Measurements from ENCODE around the gene FBLN1. TPM values are rescaled to one million over a fixed set of nuclear protein-coding genes. Genes with fewer than 3 reads are reported as not detected.

The FBLN1 gene
- total RNA-seq, 4 donors from 2014 or later, result 33.7 to 546 (median 86.3) TPM

DNA sequence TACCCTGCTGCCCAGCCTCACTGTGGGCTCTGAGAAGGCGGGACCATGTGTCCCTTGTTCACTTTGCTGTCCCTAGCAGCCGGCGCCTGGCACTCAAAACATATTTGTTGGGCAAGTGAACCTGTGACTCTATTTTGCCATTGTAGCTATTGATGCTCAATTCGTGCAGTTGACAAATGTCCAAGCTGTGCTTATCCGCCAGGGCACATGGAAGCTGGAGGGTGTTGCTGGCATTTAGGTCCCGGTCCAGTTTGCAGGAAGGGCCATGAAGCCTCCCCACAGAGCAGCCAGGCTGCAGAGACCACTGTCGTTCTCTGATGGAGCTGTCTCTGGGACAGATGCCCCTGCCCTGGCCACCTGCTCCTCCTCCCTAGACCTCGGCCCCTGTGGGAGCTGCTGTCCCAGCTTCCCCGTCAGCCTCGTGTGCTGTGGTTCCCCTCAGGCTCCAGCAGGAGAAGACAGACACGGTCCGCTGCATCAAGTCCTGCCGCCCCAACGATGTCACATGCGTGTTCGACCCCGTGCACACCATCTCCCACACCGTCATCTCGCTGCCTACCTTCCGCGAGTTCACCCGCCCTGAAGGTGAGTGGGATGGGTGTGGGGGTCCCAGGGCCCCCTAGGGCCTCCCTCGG is 71.5 kb downstream of the FBLN1 start:
- H3K36me3 ChIP-seq, result peaks cover 0 to 23% (median 0%) of the 10 kb centered on the region in 3 donors
- peaks cover 3 to 48% (median 7%) of the 10 kb centered on the region in 3 donors for H3K4me1 ChIP-seq
- H3K27ac ChIP-seq, result no peak overlapping the region
- WGBS, 2 donors, result 83 to 85% methylated on average over 16 to 22 of the region's 23 CpGs
- TF ChIP-seq POLR2A (IDR thresholded peaks at IDR 0.05), result no peak
- TF ChIP-seq, protein P1, sequence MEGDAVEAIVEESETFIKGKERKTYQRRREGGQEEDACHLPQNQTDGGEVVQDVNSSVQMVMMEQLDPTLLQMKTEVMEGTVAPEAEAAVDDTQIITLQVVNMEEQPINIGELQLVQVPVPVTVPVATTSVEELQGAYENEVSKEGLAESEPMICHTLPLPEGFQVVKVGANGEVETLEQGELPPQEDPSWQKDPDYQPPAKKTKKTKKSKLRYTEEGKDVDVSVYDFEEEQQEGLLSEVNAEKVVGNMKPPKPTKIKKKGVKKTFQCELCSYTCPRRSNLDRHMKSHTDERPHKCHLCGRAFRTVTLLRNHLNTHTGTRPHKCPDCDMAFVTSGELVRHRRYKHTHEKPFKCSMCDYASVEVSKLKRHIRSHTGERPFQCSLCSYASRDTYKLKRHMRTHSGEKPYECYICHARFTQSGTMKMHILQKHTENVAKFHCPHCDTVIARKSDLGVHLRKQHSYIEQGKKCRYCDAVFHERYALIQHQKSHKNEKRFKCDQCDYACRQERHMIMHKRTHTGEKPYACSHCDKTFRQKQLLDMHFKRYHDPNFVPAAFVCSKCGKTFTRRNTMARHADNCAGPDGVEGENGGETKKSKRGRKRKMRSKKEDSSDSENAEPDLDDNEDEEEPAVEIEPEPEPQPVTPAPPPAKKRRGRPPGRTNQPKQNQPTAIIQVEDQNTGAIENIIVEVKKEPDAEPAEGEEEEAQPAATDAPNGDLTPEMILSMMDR (IDR thresholded peaks at IDR 0.05), result no peak
- DNase-seq, result no peak
- H3K4me3 ChIP-seq, result no peak overlapping the region
- peaks cover 0 to 8% (median 6%) of the 10 kb centered on the region in 3 donors for H3K9me3 ChIP-seq
- peaks cover 0 to 19% (median 0%) of the 10 kb centered on the region in 4 donors for H3K27me3 ChIP-seq
- intact Hi-C loops (cut with DNase I), result no loop called here

DNA sequence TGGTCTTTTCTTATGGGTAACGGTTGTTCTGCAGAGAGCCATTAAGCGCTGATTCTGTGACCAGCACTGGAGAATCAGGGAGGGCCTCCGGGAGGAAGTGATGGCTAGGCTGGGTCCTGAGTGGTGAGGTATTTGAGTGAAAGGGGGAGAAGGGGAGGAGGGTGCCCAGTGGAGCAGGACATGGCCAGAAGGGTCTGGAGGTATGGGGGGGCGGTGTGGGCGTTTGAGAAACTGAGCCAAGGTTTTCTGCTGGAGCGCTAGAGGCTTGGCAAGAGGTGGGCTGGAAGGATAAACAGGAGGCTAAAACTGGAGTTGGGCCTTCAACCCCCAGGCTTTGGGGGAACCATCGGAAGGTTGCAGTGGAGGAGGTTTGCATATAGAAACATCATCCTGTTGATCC is 72.5 kb downstream of the FBLN1 start:
- no peak overlapping the region for H3K4me3 ChIP-seq
- H3K27me3 ChIP-seq, result peaks cover 0 to 19% (median 0%) of the 10 kb centered on the region in 4 donors
- no peak for DNase-seq
- peaks cover 0 to 8% (median 6%) of the 10 kb centered on the region in 3 donors for H3K9me3 ChIP-seq
- TF ChIP-seq, protein P1 (IDR thresholded peaks at IDR 0.05), result no peak
- TF ChIP-seq POLR2A (IDR thresholded peaks at IDR 0.05), result no peak
- no peak overlapping the region for H3K27ac ChIP-seq
- H3K36me3 ChIP-seq, result peaks cover 0 to 32% (median 0%) of the 10 kb centered on the region in 3 donors
- H3K4me1 ChIP-seq, result peaks cover 3 to 48% (median 7%) of the 10 kb centered on the region in 3 donors
- intact Hi-C loops (cut with DNase I), result loop anchor here (5.0 kb wide), 1 partner anchor 67 kb away; no protein-coding TSS in a partner anchor
- 85 to 89% methylated on average over 6 of the region's 7 CpGs for WGBS, 2 donors

DNA sequence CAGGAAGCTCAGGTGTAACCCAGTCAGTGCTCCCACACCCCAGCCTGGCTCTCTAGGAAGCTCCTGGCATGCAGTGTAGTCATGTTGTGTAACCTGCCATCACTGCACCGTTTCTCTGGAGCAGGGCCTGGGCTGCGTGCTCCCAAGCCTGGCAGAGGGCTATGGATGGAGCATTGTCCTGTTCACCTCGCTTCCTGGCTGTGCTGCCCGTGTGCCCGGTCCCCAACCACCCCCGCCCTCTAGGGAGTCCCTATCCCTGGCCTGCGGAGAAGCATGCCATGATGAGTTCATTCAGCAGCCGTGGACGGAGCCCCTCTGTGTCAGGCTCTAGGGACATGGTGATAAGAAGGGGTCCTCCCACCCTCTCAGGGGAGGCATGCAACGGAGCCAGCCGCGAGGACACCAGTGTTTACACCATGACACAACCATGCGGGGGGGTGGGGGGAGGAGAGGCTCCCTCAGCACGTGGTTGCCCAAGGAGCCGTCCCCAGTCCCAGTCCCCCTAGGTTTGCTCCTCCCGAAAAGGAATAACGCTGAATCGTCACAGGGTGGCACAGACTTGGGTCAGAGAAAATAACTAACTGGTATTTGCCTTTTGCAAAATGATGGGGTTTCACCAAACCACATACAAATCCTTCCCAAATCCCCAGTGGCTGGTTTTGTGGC is 73.1 kb downstream of the FBLN1 start:
- H3K9me3 ChIP-seq, result peaks cover 0 to 6% (median 4%) of the 10 kb centered on the region in 3 donors
- peaks cover 3 to 48% (median 7%) of the 10 kb centered on the region in 3 donors for H3K4me1 ChIP-seq
- intact Hi-C loops (cut with DNase I), result loop anchor here (5.0 kb wide), 1 partner anchor 67 kb away; no protein-coding TSS in a partner anchor
- H3K27ac ChIP-seq, result no peak overlapping the region
- WGBS, 2 donors, result 63 to 88% methylated on average over 6 to 9 of the region's 18 CpGs
- no peak overlapping the region for H3K4me3 ChIP-seq
- DNase-seq, result no peak
- peaks cover 0 to 38% (median 0%) of the 10 kb centered on the region in 3 donors for H3K36me3 ChIP-seq
- H3K27me3 ChIP-seq, result peaks cover 0 to 19% (median 0%) of the 10 kb centered on the region in 4 donors
- TF ChIP-seq POLR2A (IDR thresholded peaks at IDR 0.05), result no peak
- TF ChIP-seq, protein P1 (IDR thresholded peaks at IDR 0.05), result no peak

DNA sequence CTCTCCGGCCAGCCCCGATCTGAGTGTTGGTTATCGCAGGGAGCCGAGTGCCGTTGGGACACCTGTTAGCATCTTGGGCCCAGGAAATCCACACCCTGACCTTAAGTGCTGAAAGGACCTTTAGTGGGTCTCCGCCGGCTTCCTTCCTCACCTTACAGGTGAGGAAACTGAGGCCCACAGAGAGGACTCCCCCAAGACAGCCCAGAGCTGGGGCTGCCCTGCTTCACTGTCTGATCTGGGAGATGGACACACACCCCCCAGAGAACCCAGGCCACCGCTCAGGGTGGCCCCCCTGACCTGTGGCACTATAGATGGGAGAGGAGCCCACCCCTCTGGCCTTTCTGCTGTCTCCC is 73.6 kb downstream of the FBLN1 start:
- Histone ChIP-seq H3K36me3 (peaks cover 0 to 43% (median 0%) of the 10 kb centered on the region in 3 donors), H3K27ac (no peak overlapping the region), H3K4me1 (peaks cover 3 to 52% (median 7%) of the 10 kb centered on the region in 3 donors), H3K9me3 (peaks cover 0 to 4% (median 0%) of the 10 kb centered on the region in 3 donors), H3K27me3 (peaks cover 0 to 19% (median 0%) of the 10 kb centered on the region in 4 donors), H3K4me3 (no peak overlapping the region)
- TF ChIP-seq, protein P1 (IDR thresholded peaks at IDR 0.05), result no peak
- no peak for TF ChIP-seq POLR2A (IDR thresholded peaks at IDR 0.05)
- DNase-seq, result no peak
- intact Hi-C loops (cut with DNase I), result loop anchor here (5.0 kb wide), 1 partner anchor 66 kb away; no protein-coding TSS in a partner anchor
- WGBS, 2 donors, result 93% methylated on average over 3 to 7 of the region's 8 CpGs
